Pancreas (tissue), 10 donors: ENCODE results near the gene TBC1D5. TPM values are rescaled to one million over a fixed set of nuclear protein-coding genes. Genes with fewer than 3 reads are reported as not detected.

Source experiments
- ATAC-seq, 4 donors: fragments of 200-7000 bp; cut with Tn5 transposase; one replicate each; pipeline versions ENCODE4 v1.8.0 to v1.9.1; 2020; ENCODE audit warnings: mild to moderate bottlenecking in 4 of 4, moderate library complexity in 4 of 4
- DNase-seq, 6 donors: peaks; one replicate each; pipeline ENCODE4 v3.0.0-alpha.2; 2020
- FAIRE-seq: peaks from 2 replicates; lab custom pipeline; 2012; peaks lifted over from hg19 to GRCh38; lab: Jason Lieb, UNC
- H3K27ac ChIP-seq, 4 donors: fragments of 200-600 bp; sonication (generic); 1 replicate in 3 of 4; 2 replicates in 1 of 4; pipeline versions ENCODE4 v1.5.0 to v1.8.0; 2020
- H3K27me3 ChIP-seq, 4 donors: fragments of 200-600 bp; one replicate each; pipeline ENCODE4 v1.8.0; 2021
- H3K36me3 ChIP-seq, 3 donors: fragments of 200-600 bp; sonication (generic) in 1 of 3; one replicate each; pipeline versions ENCODE4 v1.5.0 to v1.8.0; 2020 to 2021
- H3K4me1 ChIP-seq, 3 donors: fragments of 200-600 bp; one replicate each; pipeline ENCODE4 v1.8.0; 2021
- H3K4me3 ChIP-seq, 4 donors: fragments of 200-600 bp; sonication (generic) in 2 of 4; one replicate each; pipeline versions ENCODE4 v1.5.0 to v1.8.0; 2020 to 2021
- H3K9me3 ChIP-seq, 4 donors: fragments of 200-600 bp; one replicate each; pipeline ENCODE4 v1.8.0; 2021
- CTCF ChIP-seq, 4 donors: fragments of 200-600 bp; sonication (generic) in 3 of 4; IDR thresholded peaks; one replicate each; pipeline versions ENCODE4 v1.5.0 to v1.8.0; 2021; ENCODE audit warnings: antibody characterized with exemption in 4 of 4
- WGBS, 2 donors: extraction: QIAGEN DNeasy Blood & Tissue Kit; methylation state at CpG; one replicate each; pipeline ENCODE4 v1.1.7; 2013; 5-methylcytosine and 5-hydroxymethylcytosine counted together
- intact Hi-C, 3 donors: fragments of 100-400 bp; cut with DNase I; formaldehyde crosslinking; loops; one replicate each; pipeline versions ENCODE4 v1.11.1 to v1.14.2; 2022
- polyA plus RNA-seq, 2 donors: library from polyadenylated mRNA; stranded (reverse); fragments of 200-250 nt; gene quantifications; one replicate each; pipeline ENCODE4 v1.2.3, GENCODE V29; 2013
- total RNA-seq, 6 donors: library from RNA; stranded (reverse); fragmentation: NEBNext Ultra II Directional in 4 of 6; extraction: Animal tissue kit (Norgen Biotek cat#: 25700) in 4 of 6; gene quantifications; one replicate each; pipeline versions ENCODE4 v1.2.1 to v1.2.4, GENCODE V29; 2021 to 2023
- donor health status: healthy with polysubstance abuse.
- donor health status: DM: no; HTN: no; CAD: no; lungs with moderate emphysema.
- donor health status: DM: no; HTN: no; CAD: no.
- donor health status: control.
- donor health status: control.
- donor health status: Bipolar disorder and iron deficiency.
- donor health status: DM: yes; HTN: yes; CAD: no.
- donor health status: DM: no; HTN: no; CAD: no.
- donor health status: DM: no; HTN: no; CAD: no.
- donor health status: DM: yes; HTN: yes; CAD: no.

TBC1D5 gene
- total and polyA plus RNA-seq, 8 donors: 6.5 to 39.2 (median 19.9) TPM

GRCh38 chr3:17182166-17182565 is 560.3 kb downstream of the TBC1D5 start:
- Histone ChIP-seq H3K9me3 (no peaks in the 10 kb centered on the region), H3K27me3 (no peaks in the 10 kb centered on the region), H3K4me3 (no peak overlapping the region), H3K27ac (no peak overlapping the region), H3K4me1 (no peaks in the 10 kb centered on the region), H3K36me3 (peaks cover 0 to 10% (median 0%) of the 10 kb centered on the region in 3 donors)
- FAIRE-seq: no peak
- no peak for TF ChIP-seq CTCF (IDR thresholded peaks at IDR 0.05)
- DNase-seq: no peak
- 83 to 88% methylated on average over 5 of the region's 5 CpGs for WGBS, 2 donors
- intact Hi-C loops: no loop called here
- no peak for ATAC-seq

- intact Hi-C loops: no loop called here
- Histone ChIP-seq H3K27ac (no peak overlapping the region), H3K4me3 (no peak overlapping the region), H3K27me3 (no peaks in the 10 kb centered on the region), H3K4me1 (no peaks in the 10 kb centered on the region), H3K9me3 (no peaks in the 10 kb centered on the region), H3K36me3 (peaks cover 0 to 10% (median 0%) of the 10 kb centered on the region in 3 donors)
- DNase-seq: no peak
- 94 to 98% methylated on average over 2 of the region's 2 CpGs for WGBS, 2 donors
- ATAC-seq: no peak
- no peak for FAIRE-seq
- no peak for TF ChIP-seq CTCF (IDR thresholded peaks at IDR 0.05)
These were observed 561.0 kb downstream of the TBC1D5 start for GRCh38 chr3:17181413-17181907.

- H3K27ac ChIP-seq: no peak overlapping the region
- DNase-seq (no peak), ATAC-seq (peak in 3 of 4 donors; percentile 21 to 84 (median 72)), FAIRE-seq (no peak)
- H3K9me3 ChIP-seq: no peaks in the 10 kb centered on the region
- 87 to 91% methylated on average over 7 of the region's 7 CpGs for WGBS, 2 donors
- peaks cover 0 to 10% (median 0%) of the 10 kb centered on the region in 3 donors for H3K36me3 ChIP-seq
- H3K27me3 ChIP-seq: no peaks in the 10 kb centered on the region
- intact Hi-C loops: no loop called here
- no peaks in the 10 kb centered on the region for H3K4me1 ChIP-seq
- no peak overlapping the region for H3K4me3 ChIP-seq
- TF ChIP-seq CTCF (IDR thresholded peaks at IDR 0.05): no peak
These were observed 562.8 kb downstream of the TBC1D5 start for GRCh38 chr3:17179381-17180205.

DNA sequence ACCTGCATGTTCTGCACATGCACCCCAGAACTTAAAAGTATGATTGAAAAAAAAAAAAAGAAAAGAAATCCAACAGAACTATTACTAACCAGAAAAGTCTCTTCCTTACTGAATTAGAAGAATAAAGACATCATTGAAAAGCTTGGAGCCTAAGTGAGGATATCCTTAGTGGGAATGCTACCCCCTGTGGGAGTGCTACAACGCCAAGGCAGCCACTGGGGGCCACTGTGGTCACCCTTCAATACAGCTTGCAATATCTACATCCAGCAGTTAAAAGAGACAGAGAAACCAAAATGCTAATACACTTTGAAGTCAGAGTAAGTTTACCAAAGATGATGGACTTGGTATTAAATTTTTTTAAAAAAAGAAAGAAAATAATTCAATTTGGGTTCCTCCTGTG is 565.7 kb downstream of the TBC1D5 start:
- ATAC-seq (no peak), DNase-seq (no peak), FAIRE-seq (no peak)
- H3K9me3 ChIP-seq: no peaks in the 10 kb centered on the region
- WGBS, 2 donors: 81 to 88% methylated on average over 1 of the region's 1 CpG
- H3K4me1 ChIP-seq: no peaks in the 10 kb centered on the region
- no peaks in the 10 kb centered on the region for H3K36me3 ChIP-seq
- intact Hi-C loops: no loop called here
- no peak overlapping the region for H3K27ac ChIP-seq
- no peak overlapping the region for H3K4me3 ChIP-seq
- no peak for TF ChIP-seq CTCF (IDR thresholded peaks at IDR 0.05)
- no peaks in the 10 kb centered on the region for H3K27me3 ChIP-seq
